HEK293 (cell line): ENCODE results near the gene SFN.

ENCODE experiments used
- BCL6B ChIP-seq: fragments of 450-650 bp; formaldehyde crosslinking; IDR thresholded peaks from 2 replicates; pipeline ENCODE4 v1.5.1; 2017; ENCODE audit warnings: missing biosample characterization, missing genetic modification characterization
- EGR2 ChIP-seq: fragments of 450-650 bp; formaldehyde crosslinking; IDR thresholded peaks from 2 replicates; pipeline ENCODE4 v1.5.1; 2016; ENCODE audit warnings: low read depth, missing biosample characterization, missing genetic modification characterization
- GLIS1 ChIP-seq: fragments of 450-650 bp; formaldehyde crosslinking; IDR thresholded peaks from 2 replicates; pipeline ENCODE4 v1.5.1; 2016; ENCODE audit warnings: missing biosample characterization, missing genetic modification characterization
- IKZF3 ChIP-seq: fragments of 450-650 bp; IDR thresholded peaks from 2 replicates; pipeline ENCODE4 v1.5.0; 2018; ENCODE audit warnings: missing biosample characterization, mild to moderate bottlenecking, missing genetic modification characterization, moderate library complexity
- INSM2 ChIP-seq: fragments of 450-650 bp; formaldehyde crosslinking; IDR thresholded peaks from 2 replicates; pipeline ENCODE4 v1.5.1; 2016; ENCODE audit warnings: missing biosample characterization, missing genetic modification characterization
- KLF1 ChIP-seq: fragments of 450-650 bp; formaldehyde crosslinking; IDR thresholded peaks from 2 replicates; pipeline ENCODE4 v1.5.1; 2016; ENCODE audit warnings: missing biosample characterization, missing genetic modification characterization
- KLF17 ChIP-seq: fragments of 450-650 bp; formaldehyde crosslinking; IDR thresholded peaks from 2 replicates; pipeline ENCODE4 v1.5.1; 2016; ENCODE audit warnings: missing biosample characterization, missing genetic modification characterization
- KLF8 ChIP-seq: fragments of 450-650 bp; formaldehyde crosslinking; IDR thresholded peaks from 2 replicates; pipeline ENCODE4 v1.5.1; 2016; ENCODE audit warnings: missing biosample characterization, missing genetic modification characterization
- PRDM4 ChIP-seq: fragments of 450-650 bp; formaldehyde crosslinking; IDR thresholded peaks from 2 replicates; pipeline ENCODE4 v1.5.1; 2017; ENCODE audit warnings: missing biosample characterization, missing genetic modification characterization
- SETDB1 ChIP-seq: IDR thresholded peaks from one replicate; pipeline ENCODE4 v1.6.1; 2017; ENCODE audit warnings: mild to moderate bottlenecking, low read length, moderate library complexity, mixed read lengths; ENCODE audit not compliant: insufficient read length
- ZBTB20 ChIP-seq: fragments of 450-650 bp; formaldehyde crosslinking; IDR thresholded peaks from 2 replicates; pipeline ENCODE4 v1.5.1; 2016; ENCODE audit warnings: missing biosample characterization, missing genetic modification characterization
- ZFHX2 ChIP-seq: fragments of 450-650 bp; formaldehyde crosslinking; conservative IDR thresholded peaks from 2 replicates; pipeline ENCODE4 v1.5.1; 2016; ENCODE audit warnings: missing biosample characterization, missing genetic modification characterization
- ZIC2 ChIP-seq: fragments of 450-650 bp; formaldehyde crosslinking; IDR thresholded peaks from 2 replicates; pipeline ENCODE4 v1.5.1; 2016; ENCODE audit warnings: missing biosample characterization, missing genetic modification characterization
- ZNF114 ChIP-seq: fragments of 450-650 bp; formaldehyde crosslinking; IDR thresholded peaks from 2 replicates; pipeline ENCODE4 v1.5.0; 2017; ENCODE audit warnings: missing biosample characterization, missing genetic modification characterization
- ZNF132 ChIP-seq: fragments of 450-650 bp; formaldehyde crosslinking; IDR thresholded peaks from 2 replicates; pipeline ENCODE4 v1.5.1; 2017; ENCODE audit warnings: missing biosample characterization, missing genetic modification characterization, borderline replicate concordance
- ZNF140 ChIP-seq: fragments of 450-650 bp; formaldehyde crosslinking; IDR thresholded peaks from 2 replicates; pipeline ENCODE4 v1.5.1; 2016; ENCODE audit warnings: missing biosample characterization, missing genetic modification characterization
- ZNF157 ChIP-seq: fragments of 450-650 bp; formaldehyde crosslinking; IDR thresholded peaks from 2 replicates; pipeline ENCODE4 v1.5.1; 2016; ENCODE audit warnings: missing biosample characterization, missing genetic modification characterization
- ZNF174 ChIP-seq: fragments of 450-650 bp; formaldehyde crosslinking; IDR thresholded peaks from 2 replicates; pipeline ENCODE4 v1.5.0; 2017; ENCODE audit warnings: missing biosample characterization, mild to moderate bottlenecking, missing genetic modification characterization
- ZNF184 ChIP-seq: fragments of 450-650 bp; IDR thresholded peaks from 2 replicates; pipeline ENCODE4 v1.5.1; 2018; ENCODE audit warnings: missing biosample characterization, mild to moderate bottlenecking, missing genetic modification characterization
- ZNF48 ChIP-seq: fragments of 450-650 bp; formaldehyde crosslinking; IDR thresholded peaks from 2 replicates; pipeline ENCODE4 v1.5.1; 2016; ENCODE audit warnings: missing biosample characterization, missing genetic modification characterization
- ZNF514 ChIP-seq: fragments of 450-650 bp; formaldehyde crosslinking; IDR thresholded peaks from 2 replicates; pipeline ENCODE4 v1.5.1; 2016; ENCODE audit warnings: missing biosample characterization, missing genetic modification characterization
- ZNF600 ChIP-seq: fragments of 450-650 bp; formaldehyde crosslinking; IDR thresholded peaks from 2 replicates; pipeline ENCODE4 v1.5.1; 2016; ENCODE audit warnings: missing biosample characterization, missing genetic modification characterization
- ZNF654 ChIP-seq: fragments of 450-650 bp; formaldehyde crosslinking; IDR thresholded peaks from 2 replicates; pipeline ENCODE4 v1.5.1; 2016; ENCODE audit warnings: low read depth, missing biosample characterization, missing genetic modification characterization
- ZNF670 ChIP-seq: fragments of 450-650 bp; formaldehyde crosslinking; IDR thresholded peaks from 2 replicates; pipeline ENCODE4 v1.5.1; 2016; ENCODE audit warnings: missing biosample characterization, missing genetic modification characterization, low read depth
- ZNF76 ChIP-seq: fragments of 450-650 bp; formaldehyde crosslinking; IDR thresholded peaks from 2 replicates; pipeline ENCODE4; 2016; ENCODE audit warnings: low read depth, missing biosample characterization, missing genetic modification characterization, borderline replicate concordance
- ZNF785 ChIP-seq: fragments of 450-650 bp; formaldehyde crosslinking; IDR thresholded peaks from 2 replicates; pipeline ENCODE4 v1.5.1; 2016; ENCODE audit warnings: missing biosample characterization, missing genetic modification characterization
- ZNF791 ChIP-seq: fragments of 450-650 bp; formaldehyde crosslinking; IDR thresholded peaks from 2 replicates; pipeline ENCODE4 v1.5.1; 2016; ENCODE audit warnings: missing biosample characterization, missing genetic modification characterization

SFN gene

GRCh38 chr1:26853156-26853555, 9.8 kb upstream of the SFN start (continued):
- 0 out of 2 replicates have a peak, but pooled peaks have one; percentile 23 for TF ChIP-seq GLIS1 (tag by site-specific recombination)
- TF ChIP-seq ZNF76 (tag by site-specific recombination) = no peak
- TF ChIP-seq ZNF514 = no peak
- no peak for TF ChIP-seq ZNF114 (tag by site-specific recombination)
- no peak for TF ChIP-seq ZNF785 (tag by site-specific recombination)
- no peak for TF ChIP-seq ZBTB20 (tag by site-specific recombination)
- no peak for TF ChIP-seq ZNF132 (tag by site-specific recombination)
- TF ChIP-seq ZNF791 (tag by site-specific recombination) = no peak
- TF ChIP-seq KLF17 (tag by site-specific recombination) = peak; percentile 43; the same call in 1 of the 2 replicates
- peak; percentile 30; the same call in 1 of the 2 replicates for TF ChIP-seq IKZF3 (tag by site-specific recombination)
- no peak for TF ChIP-seq BCL6B (tag by site-specific recombination)
- peak; percentile 66 for TF ChIP-seq ZNF654
- peak; percentile 80 for TF ChIP-seq ZNF600
- TF ChIP-seq ZNF174 (tag by site-specific recombination) = no peak
- peak; percentile 54; the same call in 1 of the 2 replicates for TF ChIP-seq INSM2 (tag by site-specific recombination)
- TF ChIP-seq SETDB1 = no peak
- no peak for TF ChIP-seq ZFHX2 (tag by site-specific recombination)
- TF ChIP-seq PRDM4 = no peak
- peak; percentile 35; the same call in 1 of the 2 replicates for TF ChIP-seq KLF1
- no peak for TF ChIP-seq ZNF48
- TF ChIP-seq ZIC2 = peak; percentile 54
- no peak for TF ChIP-seq ZNF184 (tag by site-specific recombination)
- no peak for TF ChIP-seq ZNF140 (tag by site-specific recombination)
- TF ChIP-seq ZNF157 (tag by site-specific recombination) = no peak
- no peak for TF ChIP-seq ZNF670 (tag by site-specific recombination)
- TF ChIP-seq KLF8 (tag by site-specific recombination) = peak; percentile 48; the same call in 1 of the 2 replicates
- TF ChIP-seq EGR2 (tag by site-specific recombination) = 0 out of 2 replicates have a peak, but pooled peaks have one; percentile 11
